Hepatocyte (in vitro differentiated cells): Measurements from ENCODE around the gene MACROD2. TPM values are rescaled to one million over a fixed set of nuclear protein-coding genes. Genes with fewer than 3 reads are reported as not detected.

Experiments
- DNase-seq: peaks from one replicate; pipeline ENCODE4 v3.0.0-alpha.2; 2016; ENCODE audit warnings: low spot score
- H2AFZ ChIP-seq: fragments of 200-600 bp; sonication (generic); 2 replicates; pipeline ENCODE4 v1.6.0; 2016; ENCODE audit warnings: antibody characterized with exemption, mild to moderate bottlenecking
- H3K27ac ChIP-seq: fragments of 200-600 bp; sonication (generic); 2 replicates; pipeline ENCODE4 v1.5.1; 2016; ENCODE audit warnings: mild to moderate bottlenecking
- H3K27me3 ChIP-seq: fragments of 200-600 bp; sonication (generic); 2 replicates; pipeline ENCODE4 v1.6.1; 2016
- H3K36me3 ChIP-seq: fragments of 200-600 bp; sonication (generic); replicated peaks from 2 replicates; pipeline ENCODE4 v1.5.1; 2016; ENCODE audit warnings: low read depth; ENCODE audit not compliant: insufficient read depth
- H3K4me1 ChIP-seq: fragments of 200-600 bp; sonication (generic); 2 replicates; pipeline ENCODE4 v1.5.1; 2016; ENCODE audit warnings: mild to moderate bottlenecking, moderate library complexity; ENCODE audit not compliant: insufficient read depth
- H3K4me2 ChIP-seq: fragments of 200-600 bp; sonication (generic); 2 replicates; pipeline ENCODE4 v1.6.0; 2016
- H3K4me3 ChIP-seq: fragments of 200-600 bp; sonication (generic); 2 replicates; pipeline ENCODE4 v1.5.1; 2016; ENCODE audit warnings: mild to moderate bottlenecking
- H3K79me2 ChIP-seq: fragments of 200-600 bp; sonication (generic); 2 replicates; pipeline ENCODE4 v1.6.0; 2017; ENCODE audit warnings: mild to moderate bottlenecking
- H3K9me2 ChIP-seq: fragments of 200-600 bp; sonication (generic); replicated peaks from 2 replicates; pipeline ENCODE4 v1.6.0; 2017; ENCODE audit warnings: mild to moderate bottlenecking; ENCODE audit not compliant: insufficient read depth
- H3K9me3 ChIP-seq: fragments of 200-600 bp; sonication (generic); 2 replicates; pipeline ENCODE4 v1.5.1; 2016; ENCODE audit warnings: low read depth, mild to moderate bottlenecking
- H4K20me1 ChIP-seq: fragments of 200-600 bp; sonication (generic); 2 replicates; pipeline ENCODE4 v1.6.0; 2016; ENCODE audit warnings: mild to moderate bottlenecking; ENCODE audit not compliant: insufficient read depth, poor library complexity, severe bottlenecking
- CTCF ChIP-seq: fragments of 200-600 bp; sonication (generic); IDR thresholded peaks from 2 replicates; pipeline ENCODE4 v1.5.1; 2016; ENCODE audit warnings: antibody characterized with exemption, mild to moderate bottlenecking; ENCODE audit not compliant: poor library complexity
- EZH2 ChIP-seq: fragments of 200-600 bp; sonication (generic); IDR thresholded peaks from 2 replicates; pipeline ENCODE4 v1.6.1; 2016; ENCODE audit warnings: antibody characterized with exemption, mild to moderate bottlenecking, borderline replicate concordance
- EZH2phosphoT487 ChIP-seq: fragments of 200-600 bp; sonication (generic); IDR thresholded peaks from one replicate; pipeline ENCODE4 v1.6.1; 2018; ENCODE audit warnings: antibody characterized with exemption, mild to moderate bottlenecking, low read depth, moderate library complexity; ENCODE audit not compliant: unreplicated experiment, severe bottlenecking
- WGBS: methylation state at CpG from one replicate; pipeline ENCODE4 v1.1.6; 2016; ENCODE audit warnings: low lambda C conversion rate; ENCODE audit errors: missing lambda C conversion rate; 5-methylcytosine and 5-hydroxymethylcytosine counted together
- polyA plus RNA-seq: library from polyadenylated mRNA; unstranded; fragments of >200 nt; fragmentation: Nextera tagmentation; extraction: Ambion mirVana; gene quantifications from 2 replicates; pipeline ENCODE4 v1.2.1, GENCODE V29; 2016
- total RNA-seq: library from RNA; depleted of rRNA; stranded (reverse); fragments of >200 nt; gene quantifications from 2 replicates; pipeline ENCODE4 v1.2.3, GENCODE V29; 2014

MACROD2 gene
- total and polyA plus RNA-seq, 2 experiments from 2014 or later = 2.4 to 3.1 TPM

GRCh38 chr20:15582146-15582760 lies 1586.9 kb downstream of the MACROD2 start:
- Histone ChIP-seq H3K27me3 (no peaks in the 10 kb centered on the region), H3K36me3 (no peaks in the 10 kb centered on the region), H3K27ac (no peak overlapping the region), H4K20me1 (no peaks in the 10 kb centered on the region), H3K9me3 (no peaks in the 10 kb centered on the region), H3K9me2 (no peaks in the 10 kb centered on the region), H2AFZ (no peak overlapping the region), H3K4me2 (no peak overlapping the region), H3K4me1 (peaks cover 5% of the 10 kb centered on the region), H3K79me2 (no peaks in the 10 kb centered on the region), H3K4me3 (no peak overlapping the region)
- no peak for DNase-seq
- WGBS = 48% methylated on average over 5 of the region's 5 CpGs
- TF ChIP-seq EZH2 (no peak), EZH2phosphoT487 (no peak), CTCF (no peak)

GRCh38 chr20:15584507-15584906 lies 1589.2 kb downstream of the MACROD2 start:
- Histone ChIP-seq H3K9me2 (no peaks in the 10 kb centered on the region), H3K9me3 (no peaks in the 10 kb centered on the region), H2AFZ (no peak overlapping the region), H3K4me3 (no peak overlapping the region), H3K27me3 (no peaks in the 10 kb centered on the region), H3K36me3 (no peaks in the 10 kb centered on the region), H3K4me1 (no peaks in the 10 kb centered on the region), H3K27ac (no peak overlapping the region), H3K4me2 (no peak overlapping the region), H4K20me1 (no peaks in the 10 kb centered on the region), H3K79me2 (no peaks in the 10 kb centered on the region)
- 84% methylated on average over 6 of the region's 6 CpGs for WGBS
- DNase-seq = no peak
- TF ChIP-seq EZH2phosphoT487 = no peak
- no peak for TF ChIP-seq CTCF
- no peak for TF ChIP-seq EZH2

DNA sequence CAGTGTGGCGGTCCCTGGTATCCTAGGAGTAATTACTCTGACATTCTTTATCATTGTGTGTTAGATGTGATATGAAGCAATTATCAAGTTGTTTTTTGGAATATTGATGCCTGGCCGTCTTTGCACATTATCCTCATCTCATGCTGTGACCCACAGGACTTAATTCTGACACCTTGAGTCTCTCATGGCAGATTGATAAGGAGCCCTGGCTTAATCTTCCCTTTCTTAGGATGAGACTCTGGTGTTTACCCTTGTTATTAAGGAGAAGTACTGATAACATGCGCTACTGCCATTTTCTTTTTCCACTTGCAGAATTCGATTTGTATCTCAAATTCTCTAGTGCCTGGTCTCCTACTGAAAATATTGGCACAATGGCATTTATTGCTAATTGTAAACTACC lies 1597.8 kb downstream of the MACROD2 start:
- Histone ChIP-seq H3K79me2 (no peaks in the 10 kb centered on the region), H3K9me3 (no peaks in the 10 kb centered on the region), H3K4me3 (no peak overlapping the region), H3K9me2 (no peaks in the 10 kb centered on the region), H3K27me3 (no peaks in the 10 kb centered on the region), H3K27ac (no peak overlapping the region), H2AFZ (no peak overlapping the region), H3K36me3 (no peaks in the 10 kb centered on the region), H3K4me2 (no peak overlapping the region), H3K4me1 (no peaks in the 10 kb centered on the region), H4K20me1 (no peaks in the 10 kb centered on the region)
- DNase-seq = no peak
- 73% methylated on average over 4 of the region's 4 CpGs for WGBS
- TF ChIP-seq CTCF = no peak
- no peak for TF ChIP-seq EZH2phosphoT487
- TF ChIP-seq EZH2 = no peak
